Stimulated activated CD8-positive, alpha-beta memory T cell treated with anti-CD3 and anti-CD28 coated beads, Interleukin-2, amount 100 ng/mL, for 1 hour (primary cell): ENCODE results near the gene KAZALD1.

ENCODE experiments used
- DNase-seq, 2 donors: peaks; one replicate each; pipeline ENCODE4 v3.0.0-alpha.2; 2020; ENCODE audit warnings: low read depth in 2 of 2

Gene KAZALD1

DNA sequence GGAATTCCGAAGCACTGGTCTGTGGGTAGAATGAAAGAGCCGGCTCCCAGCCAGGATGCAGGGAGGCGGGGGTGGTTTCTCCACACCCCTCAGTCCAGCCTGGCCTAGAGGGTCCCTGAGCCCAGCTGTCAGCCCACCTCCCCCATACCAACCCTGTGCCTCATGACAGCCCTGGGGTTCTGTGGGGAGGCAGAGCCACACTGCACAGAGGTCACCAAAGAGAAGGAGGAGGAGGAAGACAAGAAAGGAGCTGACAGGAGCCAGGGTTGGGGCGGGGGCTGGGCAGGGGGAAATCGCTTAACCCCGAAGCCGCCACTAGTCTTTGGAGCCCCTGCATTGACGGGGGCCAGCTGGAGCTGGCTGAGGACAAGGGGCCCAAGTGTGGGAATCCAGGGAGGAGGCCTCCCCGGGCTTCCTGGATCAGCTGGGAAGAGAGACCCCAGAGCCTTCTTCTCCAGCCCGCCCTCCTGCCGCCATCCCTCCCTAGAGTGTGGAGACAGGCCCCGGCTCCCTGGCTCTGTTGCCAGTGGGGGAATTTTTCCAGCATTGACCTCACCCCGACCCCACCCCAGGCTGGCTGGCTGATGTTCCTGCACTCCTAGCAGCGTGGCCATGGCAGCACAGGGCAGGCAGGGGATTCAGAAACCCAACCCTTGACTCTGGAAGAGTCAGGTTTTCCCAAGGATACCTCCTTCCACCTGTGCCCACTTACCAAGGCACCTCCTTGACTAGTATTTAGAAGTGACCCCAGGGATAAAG is 32.5 kb downstream of the KAZALD1 start:
- no peak for DNase-seq

DNA sequence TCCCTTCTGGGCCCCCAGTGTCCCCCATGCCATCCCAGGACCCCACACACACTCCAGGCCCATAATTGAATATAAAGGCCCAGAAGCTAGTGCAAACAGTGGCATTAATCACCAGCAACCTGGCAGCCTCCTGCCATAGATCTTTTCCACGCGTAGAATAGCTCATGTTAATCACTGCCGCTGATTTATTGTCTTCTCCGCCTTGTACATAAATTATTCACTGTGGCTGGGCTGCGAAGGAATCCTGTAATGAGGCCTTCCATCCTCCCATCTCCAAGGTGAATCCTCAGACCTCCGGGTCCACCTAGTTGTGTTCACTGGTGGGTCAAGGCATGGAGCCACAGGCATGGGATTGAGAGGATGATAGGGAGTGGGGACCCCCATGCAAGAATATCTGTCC is 33.2 kb downstream of the KAZALD1 start:
- DNase-seq = no peak

- peak; percentile 27 to 38 for DNase-seq
These were observed 33.9 kb downstream of the KAZALD1 start for GRCh38 chr10:101095550-101096213.

DNA sequence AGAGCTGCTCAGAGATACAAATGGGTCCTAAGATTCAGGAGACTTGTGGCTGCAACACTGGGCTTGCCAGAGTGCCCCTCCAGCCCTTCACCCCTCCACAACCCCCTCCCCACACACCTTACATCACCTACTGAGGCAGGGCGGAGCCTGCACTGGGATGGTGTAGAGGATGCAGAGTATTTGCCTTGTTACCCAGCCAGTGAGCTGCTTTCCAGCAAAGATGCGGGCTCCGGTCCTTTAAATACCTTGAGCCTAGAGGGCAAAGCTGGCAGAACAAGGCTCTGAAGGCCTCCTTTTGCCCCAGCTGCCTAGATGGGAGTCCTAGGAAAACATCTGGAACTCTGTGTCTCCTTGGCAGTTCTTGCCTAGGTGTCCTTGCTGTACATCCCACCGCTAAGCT is 34.6 kb downstream of the KAZALD1 start:
- DNase-seq = no peak

DNA sequence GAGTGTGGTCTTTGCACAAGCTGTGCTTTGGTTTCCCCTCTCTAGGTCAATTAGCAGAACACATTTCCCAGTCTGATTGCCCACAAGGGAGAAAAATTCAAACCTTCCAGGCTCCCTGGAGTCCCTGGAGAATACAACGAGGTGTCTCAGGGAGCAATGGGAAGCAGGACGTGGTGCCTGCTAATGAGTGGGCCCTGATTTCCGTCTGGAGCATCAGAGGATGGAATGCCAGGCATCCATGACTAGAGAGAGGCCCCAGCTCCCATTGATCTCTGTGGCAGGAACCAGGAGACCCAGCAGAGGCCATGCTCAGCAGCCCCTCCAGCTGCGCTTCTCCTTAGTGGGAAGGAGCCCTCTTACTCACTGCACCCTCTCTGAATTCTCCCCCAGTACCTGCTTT is 36.1 kb downstream of the KAZALD1 start:
- no peak for DNase-seq

DNA sequence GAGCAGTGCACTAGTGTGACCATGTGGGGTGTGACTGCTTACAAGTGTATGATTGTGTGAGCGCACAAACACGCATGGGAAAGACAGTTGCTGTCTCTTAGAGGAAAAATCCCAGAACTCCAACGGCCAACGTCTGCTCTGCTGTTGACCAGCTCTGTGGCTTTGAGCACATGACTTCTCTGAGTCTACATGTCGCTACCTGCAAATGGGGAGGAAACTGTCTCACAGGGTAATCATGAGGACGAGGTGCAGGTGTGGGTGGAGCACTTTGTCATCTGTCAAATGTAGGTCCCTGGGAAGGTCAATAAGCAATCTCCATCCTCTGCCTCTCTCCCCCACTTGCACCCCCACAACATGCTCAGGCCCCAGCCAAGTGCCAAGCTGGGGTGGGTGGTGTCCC is 38.1 kb downstream of the KAZALD1 start:
- DNase-seq = no peak

GRCh38 chr10:101101372-101101881 is 39.6 kb downstream of the KAZALD1 start:
- DNase-seq = no peak

DNA sequence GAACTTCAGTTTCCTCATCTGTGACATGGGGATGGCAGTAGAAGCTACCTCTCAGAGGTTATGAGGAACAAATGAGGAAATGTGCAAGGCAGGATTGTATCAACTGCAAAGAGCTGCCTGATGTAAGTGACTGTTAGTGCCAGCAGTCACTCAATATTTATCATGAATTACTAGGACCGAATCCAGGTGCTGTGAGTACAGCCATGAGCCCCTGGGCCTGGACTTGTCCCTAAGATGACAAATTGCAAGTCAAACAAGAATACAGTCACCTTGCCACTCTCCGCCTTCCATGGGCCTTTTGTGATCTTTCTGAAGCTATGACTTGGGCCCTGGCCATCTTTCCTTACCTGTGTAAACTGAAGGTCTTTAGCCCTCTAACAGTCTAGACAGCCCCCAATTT is 41.6 kb downstream of the KAZALD1 start:
- no peak for DNase-seq

GRCh38 chr10:101106351-101106750 is 44.6 kb downstream of the KAZALD1 start:
- no peak for DNase-seq

- no peak for DNase-seq
These were observed 46.0 kb downstream of the KAZALD1 start for GRCh38 chr10:101107771-101108170.

DNA sequence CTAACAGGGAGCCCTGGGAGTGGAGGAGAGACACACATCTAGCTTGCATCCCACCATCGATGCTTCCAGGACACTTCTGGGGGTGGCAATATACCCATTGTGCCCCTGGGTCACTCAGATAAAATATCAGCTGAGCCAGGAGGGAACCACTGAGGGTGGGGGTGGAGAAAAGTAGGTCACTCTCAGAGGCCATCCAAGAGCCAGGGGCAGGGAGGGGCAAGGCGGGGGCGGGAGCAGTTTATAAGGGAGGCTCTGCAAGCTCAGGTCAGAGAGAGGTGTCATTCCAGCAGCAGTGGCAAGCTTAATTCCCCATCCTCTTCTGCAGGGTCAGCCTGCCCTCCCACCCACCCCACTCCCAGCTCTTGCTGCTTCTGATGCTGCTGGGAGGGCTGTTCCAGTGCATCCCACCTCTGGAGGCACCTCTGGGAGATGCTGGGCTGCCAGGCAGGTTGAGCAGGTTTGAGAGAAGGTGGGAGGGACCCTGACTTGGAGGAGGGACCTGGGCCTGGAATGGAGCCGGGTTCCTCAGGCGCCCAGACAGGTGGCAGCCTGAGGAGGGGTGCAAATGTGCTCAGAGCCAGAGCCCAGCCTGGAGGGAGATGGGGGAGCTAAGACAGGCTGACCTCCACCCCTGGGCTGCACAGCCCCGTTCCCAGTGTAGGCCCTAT is 49.2 kb downstream of the KAZALD1 start:
- DNase-seq = no peak

GRCh38 chr10:101111547-101111946 is 49.8 kb downstream of the KAZALD1 start:
- no peak for DNase-seq

DNA sequence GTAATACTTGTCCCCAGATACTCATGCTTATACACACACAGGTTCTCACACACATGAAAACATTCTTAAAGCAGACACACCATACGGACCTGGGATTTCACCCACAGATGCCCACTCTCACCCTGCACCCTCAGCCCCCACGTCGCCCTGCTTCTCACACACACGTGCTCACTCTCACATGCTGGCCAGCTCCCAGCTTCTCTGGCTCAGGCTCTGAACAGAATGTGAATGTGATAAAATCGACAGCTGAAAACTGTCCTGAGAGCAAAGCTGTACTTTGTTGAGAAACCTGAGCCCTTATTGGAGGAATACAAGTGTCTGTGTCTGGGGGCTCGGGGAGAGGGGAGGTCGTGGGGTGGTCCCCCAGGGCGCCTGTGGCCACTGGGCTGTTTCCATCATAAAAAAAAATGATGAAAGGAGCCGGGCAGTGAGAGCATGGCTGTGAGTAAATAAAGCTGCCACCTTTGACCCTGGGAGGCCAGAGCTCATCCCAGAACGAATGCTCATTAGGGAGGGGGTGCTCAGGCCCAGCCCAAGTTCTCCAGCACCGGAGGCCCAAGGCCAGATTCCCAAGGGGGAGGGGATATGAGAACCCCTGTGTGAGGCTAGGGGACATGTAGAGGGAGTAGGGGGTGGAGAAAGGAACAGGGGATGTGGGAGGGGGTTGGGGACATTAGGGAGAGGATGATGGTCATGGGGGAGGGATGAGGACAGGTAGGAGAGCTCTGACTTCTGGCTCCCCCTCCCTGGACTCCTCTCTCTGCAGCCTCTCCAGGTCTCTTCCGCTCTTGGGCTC is 51.2 kb downstream of the KAZALD1 start:
- no peak for DNase-seq

DNA sequence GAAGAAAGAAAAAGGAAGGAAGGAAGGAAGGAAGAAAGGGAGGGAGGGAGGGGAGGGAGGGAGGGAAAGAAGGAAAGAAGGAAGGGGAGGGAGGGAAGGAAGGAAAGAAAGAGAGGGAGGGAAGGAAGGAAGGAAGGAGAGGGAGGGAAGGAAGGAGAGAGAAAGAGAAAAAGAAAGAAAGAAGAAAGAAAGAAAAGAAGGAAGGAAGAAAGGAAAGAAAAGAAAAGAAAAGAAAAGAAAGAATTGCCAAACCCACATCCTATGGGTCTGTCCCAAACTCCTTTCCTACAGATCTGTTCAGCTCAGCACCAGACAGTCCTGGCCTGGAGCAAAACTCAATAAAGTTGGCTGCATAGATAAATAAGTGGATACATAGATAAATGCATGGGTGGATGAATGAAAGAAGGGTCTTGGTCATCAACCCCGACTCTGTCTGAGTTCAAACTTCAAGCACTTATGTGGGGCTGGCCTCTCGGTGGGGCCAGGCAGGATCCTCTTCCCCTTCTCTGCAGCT is 52.2 kb downstream of the KAZALD1 start:
- DNase-seq = no peak

DNA sequence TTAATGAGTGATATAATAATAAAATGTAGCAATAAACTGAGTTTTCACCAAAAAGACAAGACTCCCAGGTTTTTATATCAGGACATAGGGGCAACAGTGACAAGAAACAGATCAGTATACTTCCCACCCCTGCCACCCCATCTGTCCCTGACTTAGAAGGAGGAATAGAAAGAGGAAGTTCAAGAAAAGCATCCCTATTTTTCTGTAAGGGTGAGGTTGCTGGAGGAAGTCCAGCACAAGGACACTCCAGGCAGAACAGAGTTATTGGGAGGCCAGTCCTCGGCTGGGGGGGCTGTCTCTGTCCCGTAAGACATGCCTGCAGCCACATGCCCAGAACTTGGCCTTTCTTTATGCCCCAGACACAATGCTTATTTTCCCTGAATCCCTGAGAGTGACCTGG is 52.9 kb downstream of the KAZALD1 start:
- no peak for DNase-seq
